H1 (cell line): ENCODE measurements around the gene TMEM204.

Experiments
- HDAC6 ChIP-seq: IDR thresholded peaks from one replicate; pipeline ENCODE4 v1.7.1; 2012; ENCODE audit warnings: low read depth, mild to moderate bottlenecking, inconsistent platforms, low read length, moderate library complexity
- POLR2AphosphoS5 ChIP-seq: IDR thresholded peaks from 2 replicates; pipeline ENCODE4 v1.6.1; 2011; ENCODE audit warnings: low read depth, low read length
- SP2 ChIP-seq: IDR thresholded peaks from 2 replicates; pipeline ENCODE4 v1.6.1; 2012; ENCODE audit warnings: mild to moderate bottlenecking, low read length, inconsistent platforms

GRCh38 chr16:1486551-1487390 lies 46.7 kb upstream of the TMEM204 start:
- TF ChIP-seq POLR2AphosphoS5 (no peak), SP2 (no peak), HDAC6 (no peak)
